ENCODE data around the gene TSFM. TPM values are rescaled to one million over a fixed set of nuclear protein-coding genes. Genes with fewer than 3 reads are reported as not detected.
A peak's percentile ranks its signal among the peaks of the same experiment; 100 is the strongest.

Gene TSFM
- total RNA-seq, 5 donors from 2014 or later (not counting 1 experiment from before 2014, with no cell fraction given) = 15.5 to 21.5 (median 20.2) TPM

DNA sequence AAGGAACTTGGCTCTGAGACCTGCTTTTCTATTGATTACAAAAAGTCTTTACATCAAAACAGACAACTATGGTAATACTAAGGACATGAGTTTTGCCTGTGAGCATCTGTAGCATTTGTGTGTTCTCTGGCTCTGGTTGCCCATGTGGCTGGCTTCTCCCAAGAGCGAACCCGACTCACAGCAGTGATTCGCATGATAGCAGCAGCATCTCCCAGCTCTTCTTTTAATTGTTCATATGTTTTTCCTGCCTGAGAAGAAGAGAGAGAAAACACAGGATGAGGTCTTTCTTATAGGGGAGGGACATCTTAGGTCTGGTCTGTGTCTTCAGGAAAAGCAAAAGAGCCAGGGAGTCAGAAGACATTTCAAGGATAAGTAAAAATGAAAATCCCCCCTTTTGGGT, 18.4 kb downstream of the TSFM start:
- no peaks in the 10 kb centered on the region for H3K27me3 ChIP-seq (replicated peaks in 1 of 2; ENCODE audit: control insufficient read depth in 2 of 2, extremely low read depth in 1 of 2, insufficient read depth in 2 of 2, low read length in 1 of 2)
- H3K27me3 Mint-ChIP-seq = no peaks in the 10 kb centered on the region
- ChIA-PET POLR2A (no interaction called here), CTCF (interaction anchor here in 1 of 2 donors (0.7 to 1.7 kb wide), 3 partner anchors 34 to 44 kb away, joined by 3 to 4 read pairs (median 3); no protein-coding TSS in a partner anchor)
- no peaks in the 10 kb centered on the region for H3K9me3 ChIP-seq
- no peaks in the 10 kb centered on the region for H3K4me1 Mint-ChIP-seq
- peaks cover 40% of the 10 kb centered on the region for H3K36me3 Mint-ChIP-seq
- H3K27ac ChIP-seq (ENCODE audit: low read length) = no peak overlapping the region
- no peaks in the 10 kb centered on the region for H3K4me1 ChIP-seq (ENCODE audit: control insufficient read depth in 1 of 2, extremely low read depth in 1 of 2, insufficient read depth in 2 of 2, low read length in 2 of 2)
- ATAC-seq (replicated peaks in 1 of 4) (no peak), DNase-seq (no peak)
- H3K27ac Mint-ChIP-seq = no peak overlapping the region
- H3K4me3 Mint-ChIP-seq = no peak overlapping the region
- H3K4me3 ChIP-seq (ENCODE audit: control insufficient read depth in 1 of 2, extremely low read depth in 1 of 2, low read length in 1 of 2) = no peak overlapping the region
- peaks cover 0 to 49% of the 10 kb centered on the region in 2 donors for H3K36me3 ChIP-seq (ENCODE audit: control insufficient read depth in 2 of 2, extremely low read depth in 1 of 2, insufficient read depth in 1 of 2, low read length in 1 of 2)
- no CpG with 5 or more reads among the region's 3 CpGs for WGBS (ENCODE audit: insufficient coverage)
- H3K9me3 Mint-ChIP-seq = no peaks in the 10 kb centered on the region

- ATAC-seq (replicated peaks in 1 of 4) = no peak
- H3K27me3 ChIP-seq (replicated peaks in 1 of 2; ENCODE audit: control insufficient read depth in 2 of 2, extremely low read depth in 1 of 2, insufficient read depth in 2 of 2, low read length in 1 of 2) = no peaks in the 10 kb centered on the region
- WGBS (ENCODE audit: insufficient coverage) = no CpG with 5 or more reads among the region's 1 CpG
- ChIA-PET CTCF (interaction anchor here (0.8 to 3.7 kb wide), 13 partner anchors 11 to 104 kb away, joined by 3 to 17 read pairs (median 4); no protein-coding TSS in a partner anchor), POLR2A (no interaction called here)
- Mint-ChIP-seq H3K9me3 (no peaks in the 10 kb centered on the region), H3K4me3 (no peak overlapping the region), H3K36me3 (peaks cover 35% of the 10 kb centered on the region), H3K27ac (peak overlapping the region in 1 of 2 donors; percentile 6), H3K4me1 (no peaks in the 10 kb centered on the region), H3K27me3 (no peaks in the 10 kb centered on the region)
- no peak overlapping the region for H3K4me3 ChIP-seq (ENCODE audit: control insufficient read depth in 1 of 2, extremely low read depth in 1 of 2, low read length in 1 of 2)
- H3K4me1 ChIP-seq (ENCODE audit: control insufficient read depth in 1 of 2, extremely low read depth in 1 of 2, insufficient read depth in 2 of 2, low read length in 2 of 2) = no peaks in the 10 kb centered on the region
- H3K36me3 ChIP-seq (ENCODE audit: control insufficient read depth in 2 of 2, extremely low read depth in 1 of 2, insufficient read depth in 1 of 2, low read length in 1 of 2) = peaks cover 4 to 46% of the 10 kb centered on the region in 2 donors
- no peaks in the 10 kb centered on the region for H3K9me3 ChIP-seq
- no peak for DNase-seq
- no peak overlapping the region for H3K27ac ChIP-seq (ENCODE audit: low read length)
Measured at GRCh38 chr12:57802607-57803006, 20.0 kb downstream of the TSFM start.

DNA sequence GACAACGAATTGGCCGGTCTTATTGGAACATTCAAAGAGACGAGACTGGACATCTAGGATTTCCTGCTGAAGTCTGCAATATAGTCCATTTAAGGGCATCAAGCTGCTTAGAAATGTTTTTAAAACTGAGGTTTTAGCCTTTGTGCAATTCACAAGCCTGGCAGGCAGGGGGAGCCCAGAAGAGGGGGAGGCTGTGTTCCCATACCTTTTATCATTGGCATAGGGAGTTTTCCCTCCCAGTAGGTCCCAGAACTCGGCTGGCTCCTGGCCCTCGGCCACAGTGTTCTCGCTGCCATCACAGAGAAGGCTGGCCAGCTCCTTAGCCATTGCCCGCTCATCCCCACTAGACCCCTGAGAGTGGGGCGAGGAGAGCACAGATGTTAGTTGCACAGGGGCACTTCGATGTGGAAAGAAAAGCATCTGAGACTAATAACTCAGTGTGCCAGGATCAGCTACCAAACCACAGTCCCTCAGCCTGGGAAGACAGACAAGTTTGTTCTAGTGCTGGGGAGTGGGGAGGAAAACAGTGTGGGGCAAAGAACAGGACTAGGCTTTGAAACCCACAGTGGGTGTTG, 20.8 kb downstream of the TSFM start:
- Histone ChIP-seq H3K9me3 (no peaks in the 10 kb centered on the region), H3K36me3 (ENCODE audit: control insufficient read depth in 2 of 2, extremely low read depth in 1 of 2, insufficient read depth in 1 of 2, low read length in 1 of 2) (peaks cover 4 to 46% of the 10 kb centered on the region in 2 donors), H3K27me3 (replicated peaks in 1 of 2; ENCODE audit: control insufficient read depth in 2 of 2, extremely low read depth in 1 of 2, insufficient read depth in 2 of 2, low read length in 1 of 2) (no peaks in the 10 kb centered on the region), H3K27ac (ENCODE audit: low read length) (no peak overlapping the region), H3K4me1 (ENCODE audit: control insufficient read depth in 1 of 2, extremely low read depth in 1 of 2, insufficient read depth in 2 of 2, low read length in 2 of 2) (no peaks in the 10 kb centered on the region), H3K4me3 (ENCODE audit: control insufficient read depth in 1 of 2, extremely low read depth in 1 of 2, low read length in 1 of 2) (no peak overlapping the region)
- peaks cover 29% of the 10 kb centered on the region for H3K36me3 Mint-ChIP-seq
- no peaks in the 10 kb centered on the region for H3K27me3 Mint-ChIP-seq
- no peaks in the 10 kb centered on the region for H3K4me1 Mint-ChIP-seq
- peak in 26 of 35 experiments; percentile 4 to 52 (median 22) for DNase-seq
- ChIA-PET POLR2A (no interaction called here), CTCF (interaction anchor here (0.6 to 3.7 kb wide), 15 partner anchors 20 to 103 kb away, joined by 3 to 17 read pairs (median 4); no protein-coding TSS in a partner anchor)
- peak in 2 of 4 experiments; percentile 37 to 58 for ATAC-seq (replicated peaks in 1 of 4)
- no peak overlapping the region for H3K4me3 Mint-ChIP-seq
- no peaks in the 10 kb centered on the region for H3K9me3 Mint-ChIP-seq
- 71% methylated on average over 9 of the region's 9 CpGs for WGBS (ENCODE audit: insufficient coverage)
- no peak overlapping the region for H3K27ac Mint-ChIP-seq

DNA sequence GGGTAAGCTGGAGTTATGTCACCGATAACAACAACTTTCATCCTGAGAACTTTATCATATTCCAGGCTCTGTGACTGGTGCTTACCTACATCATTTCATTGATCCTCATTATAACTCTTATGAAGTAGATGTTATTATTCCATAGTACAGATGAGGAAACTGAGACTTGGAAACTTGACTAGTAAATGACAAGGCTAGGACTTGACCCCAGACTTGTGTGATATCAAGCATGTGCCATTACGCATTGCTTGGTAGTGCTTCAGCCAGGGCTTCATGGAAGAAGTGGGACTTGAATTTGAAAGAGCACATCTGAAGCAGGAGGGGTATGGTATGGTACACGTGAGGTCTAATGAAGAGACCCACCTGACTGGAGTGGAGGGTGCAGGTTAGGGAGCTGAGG, 24.1 kb downstream of the TSFM start:
- ATAC-seq (replicated peaks in 1 of 4) (no peak), DNase-seq (no peak)
- Histone ChIP-seq H3K4me3 (ENCODE audit: control insufficient read depth in 1 of 2, extremely low read depth in 1 of 2, low read length in 1 of 2) (no peak overlapping the region), H3K27ac (ENCODE audit: low read length) (no peak overlapping the region), H3K4me1 (ENCODE audit: control insufficient read depth in 1 of 2, extremely low read depth in 1 of 2, insufficient read depth in 2 of 2, low read length in 2 of 2) (no peaks in the 10 kb centered on the region), H3K36me3 (ENCODE audit: control insufficient read depth in 2 of 2, extremely low read depth in 1 of 2, insufficient read depth in 1 of 2, low read length in 1 of 2) (peaks cover 4 to 38% of the 10 kb centered on the region in 2 donors), H3K9me3 (no peaks in the 10 kb centered on the region), H3K27me3 (replicated peaks in 1 of 2; ENCODE audit: control insufficient read depth in 2 of 2, extremely low read depth in 1 of 2, insufficient read depth in 2 of 2, low read length in 1 of 2) (no peaks in the 10 kb centered on the region)
- peaks cover 30% of the 10 kb centered on the region for H3K36me3 Mint-ChIP-seq
- no peak overlapping the region for H3K27ac Mint-ChIP-seq
- no peaks in the 10 kb centered on the region for H3K4me1 Mint-ChIP-seq
- no peaks in the 10 kb centered on the region for H3K9me3 Mint-ChIP-seq
- CTCF ChIA-PET = interaction anchor here (0.8 to 0.9 kb wide), 2 partner anchors 23 to 99 kb away, joined by 3 to 4 read pairs; no protein-coding TSS in a partner anchor
- H3K4me3 Mint-ChIP-seq = no peak overlapping the region
- no peaks in the 10 kb centered on the region for H3K27me3 Mint-ChIP-seq
- whole genome bisulfite sequencing (ENCODE audit: insufficient coverage) = 94% methylated on average over 2 of the region's 3 CpGs
- POLR2A ChIA-PET = no interaction called here

DNA sequence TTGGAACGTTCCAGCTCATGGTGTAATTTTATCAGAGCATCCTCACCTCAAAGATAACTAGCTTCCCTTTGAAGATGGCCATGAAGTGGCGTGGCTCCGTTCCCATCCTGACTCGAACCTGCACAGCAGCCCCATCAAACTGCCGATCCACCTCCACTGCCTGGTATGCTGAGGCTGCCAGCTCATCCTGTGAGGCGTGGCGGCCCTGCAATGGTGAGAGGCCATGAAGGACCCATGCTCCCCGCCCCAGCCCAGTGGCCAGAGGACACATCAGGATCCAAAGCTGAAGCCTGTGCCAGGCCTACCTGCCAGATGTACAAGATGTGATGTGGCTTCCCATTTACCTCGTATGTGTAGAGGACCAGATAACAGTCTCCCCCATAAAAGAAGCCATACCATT, 24.7 kb downstream of the TSFM start:
- no peaks in the 10 kb centered on the region for H3K9me3 Mint-ChIP-seq
- H3K4me1 Mint-ChIP-seq = no peaks in the 10 kb centered on the region
- DNase-seq (no peak), ATAC-seq (replicated peaks in 1 of 4) (no peak)
- H3K27me3 Mint-ChIP-seq = no peaks in the 10 kb centered on the region
- no peak overlapping the region for H3K4me3 ChIP-seq (ENCODE audit: control insufficient read depth in 1 of 2, extremely low read depth in 1 of 2, low read length in 1 of 2)
- H3K9me3 ChIP-seq = no peaks in the 10 kb centered on the region
- ChIA-PET CTCF (interaction anchor here (0.8 to 0.9 kb wide), 2 partner anchors 23 to 99 kb away, joined by 3 to 4 read pairs; no protein-coding TSS in a partner anchor), POLR2A (no interaction called here)
- no peak overlapping the region for H3K27ac ChIP-seq (ENCODE audit: low read length)
- H3K4me3 Mint-ChIP-seq = no peak overlapping the region
- no peaks in the 10 kb centered on the region for H3K4me1 ChIP-seq (ENCODE audit: control insufficient read depth in 1 of 2, extremely low read depth in 1 of 2, insufficient read depth in 2 of 2, low read length in 2 of 2)
- peaks cover 4 to 33% of the 10 kb centered on the region in 2 donors for H3K36me3 ChIP-seq (ENCODE audit: control insufficient read depth in 2 of 2, extremely low read depth in 1 of 2, insufficient read depth in 1 of 2, low read length in 1 of 2)
- WGBS (ENCODE audit: insufficient coverage) = 89% methylated on average over 7 of the region's 9 CpGs
- H3K36me3 Mint-ChIP-seq = peaks cover 30% of the 10 kb centered on the region
- H3K27ac Mint-ChIP-seq = no peak overlapping the region
- no peaks in the 10 kb centered on the region for H3K27me3 ChIP-seq (replicated peaks in 1 of 2; ENCODE audit: control insufficient read depth in 2 of 2, extremely low read depth in 1 of 2, insufficient read depth in 2 of 2, low read length in 1 of 2)

GRCh38 chr12:57808351-57808750, 25.8 kb downstream of the TSFM start:
- Histone ChIP-seq H3K27me3 (replicated peaks in 1 of 2; ENCODE audit: control insufficient read depth in 2 of 2, extremely low read depth in 1 of 2, insufficient read depth in 2 of 2, low read length in 1 of 2) (no peaks in the 10 kb centered on the region), H3K4me1 (ENCODE audit: control insufficient read depth in 1 of 2, extremely low read depth in 1 of 2, insufficient read depth in 2 of 2, low read length in 2 of 2) (no peaks in the 10 kb centered on the region), H3K27ac (ENCODE audit: low read length) (no peak overlapping the region), H3K9me3 (no peaks in the 10 kb centered on the region), H3K4me3 (ENCODE audit: control insufficient read depth in 1 of 2, extremely low read depth in 1 of 2, low read length in 1 of 2) (no peak overlapping the region), H3K36me3 (ENCODE audit: control insufficient read depth in 2 of 2, extremely low read depth in 1 of 2, insufficient read depth in 1 of 2, low read length in 1 of 2) (peaks cover 4 to 27% of the 10 kb centered on the region in 2 donors)
- WGBS (ENCODE audit: insufficient coverage) = 80% methylated on average over 4 of the region's 5 CpGs
- H3K9me3 Mint-ChIP-seq = no peaks in the 10 kb centered on the region
- peaks cover 0 to 2% (median 0%) of the 10 kb centered on the region in 3 donors for H3K4me1 Mint-ChIP-seq
- ChIA-PET CTCF (interaction anchor here in 1 of 2 donors (0.7 to 0.8 kb wide), 2 partner anchors 8 to 97 kb away, joined by 3 read pairs; no protein-coding TSS in a partner anchor), POLR2A (no interaction called here)
- DNase-seq (no peak), ATAC-seq (replicated peaks in 1 of 4) (no peak)
- H3K27ac Mint-ChIP-seq = no peak overlapping the region
- no peak overlapping the region for H3K4me3 Mint-ChIP-seq
- H3K27me3 Mint-ChIP-seq = no peaks in the 10 kb centered on the region
- peaks cover 29% of the 10 kb centered on the region for H3K36me3 Mint-ChIP-seq
